ENCODE results near the gene FCER2. TPM values are rescaled to one million over a fixed set of nuclear protein-coding genes. Genes with fewer than 3 reads are reported as not detected.
"Not testable (repeated sequence)": the region's sequence is repeated elsewhere in the genome, so short reads cannot be mapped to it uniquely, and the experiment has no call there.

FCER2 gene
- total RNA-seq, 2 experiments from 2014 or later: 0.60 to 0.95 TPM

DNA sequence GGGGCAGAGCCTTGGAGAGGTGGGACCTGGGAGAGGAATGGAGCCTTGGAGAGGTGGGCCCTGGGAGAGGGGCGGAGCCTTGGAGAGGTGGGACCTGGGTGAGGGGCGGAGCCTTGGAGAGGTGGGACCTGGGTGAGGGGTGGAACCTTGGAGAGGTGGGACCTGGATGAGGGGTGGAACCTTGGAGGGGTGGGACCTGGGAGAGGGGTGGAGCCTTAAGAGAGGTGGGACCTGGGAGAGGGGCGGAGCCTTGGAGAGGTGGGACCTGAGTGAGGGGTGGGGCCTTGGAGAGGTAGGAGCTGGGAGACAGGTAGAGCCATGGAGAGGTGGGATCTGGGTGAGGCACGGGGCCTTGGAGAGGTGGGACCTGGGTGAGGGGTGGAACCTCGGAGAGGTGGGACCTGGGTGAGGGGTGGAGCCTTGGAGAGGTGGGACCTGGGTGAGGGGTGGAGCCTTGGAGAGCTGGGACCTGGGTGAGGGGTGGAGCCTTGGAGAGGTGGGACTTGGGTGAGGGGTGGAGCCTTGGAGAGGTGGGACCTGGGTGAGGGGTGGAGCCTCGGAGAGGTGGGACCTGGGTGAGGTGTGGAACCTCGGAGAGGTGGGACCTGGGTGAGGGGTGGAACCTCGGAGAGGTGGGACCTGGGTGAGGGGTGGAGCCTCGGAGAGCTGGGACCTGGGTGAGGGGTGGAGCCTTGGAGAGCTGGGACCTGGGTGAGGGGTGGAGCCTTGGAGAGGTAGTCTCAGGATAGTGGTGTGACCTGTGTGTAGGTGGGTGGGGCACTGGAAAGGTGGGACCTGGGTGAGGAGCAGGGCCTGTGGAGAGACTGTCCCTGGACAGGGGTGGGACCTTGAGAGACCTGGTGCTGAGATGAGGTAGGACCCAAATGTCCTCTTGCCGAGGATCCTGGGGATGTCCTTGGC lies 58.0 kb downstream of the FCER2 start:
- H3K9me3 Mint-ChIP-seq, CTCF ChIA-PET, H3K4me3 Mint-ChIP-seq, H3K27me3 Mint-ChIP-seq, H3K27ac Mint-ChIP-seq: not testable (repeated sequence)
- Mint-ChIP-seq H3K4me1 (peaks cover 13% of the 10 kb centered on the region), H3K36me3 (ENCODE audit: low read depth) (peaks cover 37% of the 10 kb centered on the region)
- POLR2A ChIA-PET: interaction anchor here (1.2 to 1.8 kb wide), 2 partner anchors 14 to 225 kb away, joined by 3 to 8 read pairs; partner anchors contain the start of genes PET100 and XAB2
- peak; percentile 31 for DNase-seq

DNA sequence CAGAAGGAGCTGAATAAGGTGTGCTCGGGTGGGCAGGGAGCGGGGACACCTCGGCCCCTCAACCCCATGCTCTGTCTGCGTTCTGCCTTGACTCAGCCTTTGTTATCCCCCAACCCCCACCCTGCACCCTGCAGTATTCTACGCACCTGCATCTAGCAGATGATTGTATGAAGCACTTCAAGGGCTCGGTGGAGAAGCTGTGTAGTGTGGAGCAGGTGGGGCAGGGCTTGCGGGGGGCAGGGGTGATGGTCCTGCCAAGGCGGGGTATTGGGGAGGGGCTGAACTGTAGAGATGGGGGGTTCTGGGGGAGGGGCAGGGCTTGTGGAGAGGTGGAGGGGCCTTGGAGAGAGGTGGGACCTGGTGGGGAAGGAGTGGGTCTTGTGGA lies 58.9 kb downstream of the FCER2 start:
- Mint-ChIP-seq H3K36me3 (ENCODE audit: low read depth) (peaks cover 42% of the 10 kb centered on the region), H3K4me1 (peaks cover 21% of the 10 kb centered on the region), H3K4me3 (no peak overlapping the region), H3K9me3 (peaks cover 6% of the 10 kb centered on the region), H3K27ac (no peak overlapping the region), H3K27me3 (no peaks in the 10 kb centered on the region)
- ChIA-PET CTCF (no interaction called here), POLR2A (interaction anchor here (2.7 kb wide), 1 partner anchor 13 kb away, joined by 11 read pairs; the partner anchor contains the start of genes PET100 and XAB2)
- no peak for DNase-seq

- Mint-ChIP-seq H3K9me3 (peaks cover 6% of the 10 kb centered on the region), H3K4me1 (peaks cover 27% of the 10 kb centered on the region), H3K4me3 (no peak overlapping the region), H3K36me3 (ENCODE audit: low read depth) (peaks cover 45% of the 10 kb centered on the region), H3K27ac (no peak overlapping the region), H3K27me3 (no peaks in the 10 kb centered on the region)
- no peak for DNase-seq
- POLR2A ChIA-PET: interaction anchor here (2.7 kb wide), 1 partner anchor 13 kb away, joined by 11 read pairs; the partner anchor contains the start of genes PET100 and XAB2
- CTCF ChIA-PET: no interaction called here
Measured at GRCh38 chr19:7642295-7643030, 59.5 kb downstream of the FCER2 start.

DNA sequence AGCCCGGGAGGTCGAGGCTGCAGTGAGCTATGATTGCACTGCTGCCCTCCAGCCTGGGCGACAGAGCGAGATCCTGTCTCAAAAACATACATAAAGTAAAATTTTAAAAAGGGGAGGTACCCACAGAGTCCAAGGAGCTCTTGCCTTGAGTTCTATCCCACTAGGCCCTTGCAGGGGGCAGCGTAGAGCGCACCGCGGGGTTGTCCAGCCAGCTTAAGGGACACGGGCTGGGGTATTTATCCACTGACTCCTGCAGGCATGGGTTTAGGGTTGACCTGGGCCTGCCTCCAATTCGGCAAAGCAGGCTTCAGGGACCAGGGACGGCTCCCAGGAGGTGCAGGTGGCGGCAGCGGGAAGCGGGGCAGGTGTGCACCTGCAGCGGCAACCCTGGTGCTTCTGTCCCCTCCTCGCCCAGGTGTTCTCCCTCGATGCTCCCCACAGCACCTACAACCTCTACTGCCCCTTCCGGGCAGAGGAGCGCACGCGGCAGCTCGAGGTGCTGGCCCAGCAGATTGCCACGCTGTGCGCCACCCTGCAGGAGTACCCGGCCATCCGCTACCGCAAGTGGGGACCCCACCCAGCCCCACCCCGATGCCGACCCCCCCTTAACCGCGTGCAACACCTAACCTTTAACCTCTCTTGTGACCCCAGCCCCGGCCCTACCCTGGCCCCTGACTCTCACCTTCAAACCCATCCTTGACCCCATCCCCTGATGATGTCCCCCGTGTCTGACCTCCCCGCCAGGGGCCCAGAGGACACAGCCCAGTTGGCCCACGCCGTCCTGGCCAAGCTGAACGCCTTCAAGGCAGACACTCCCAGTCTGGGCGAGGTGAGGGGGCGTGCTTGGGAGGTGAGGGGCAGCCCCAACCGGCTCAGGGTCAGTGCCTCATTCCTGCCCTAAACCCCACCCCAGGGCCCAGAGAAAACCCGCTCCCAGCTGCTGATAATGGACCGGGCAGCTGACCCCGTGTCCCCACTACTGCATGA lies 60.3 kb downstream of the FCER2 start:
- ChIA-PET CTCF (no interaction called here), POLR2A (interaction anchor here (2.7 kb wide), 1 partner anchor 12 kb away, joined by 11 read pairs; the partner anchor contains the start of genes PET100 and XAB2)
- Mint-ChIP-seq H3K9me3 (peaks cover 6% of the 10 kb centered on the region), H3K36me3 (ENCODE audit: low read depth) (peaks cover 46% of the 10 kb centered on the region), H3K27me3 (no peaks in the 10 kb centered on the region), H3K4me3 (no peak overlapping the region), H3K4me1 (peaks cover 29% of the 10 kb centered on the region), H3K27ac (no peak overlapping the region)
- DNase-seq: no peak

DNA sequence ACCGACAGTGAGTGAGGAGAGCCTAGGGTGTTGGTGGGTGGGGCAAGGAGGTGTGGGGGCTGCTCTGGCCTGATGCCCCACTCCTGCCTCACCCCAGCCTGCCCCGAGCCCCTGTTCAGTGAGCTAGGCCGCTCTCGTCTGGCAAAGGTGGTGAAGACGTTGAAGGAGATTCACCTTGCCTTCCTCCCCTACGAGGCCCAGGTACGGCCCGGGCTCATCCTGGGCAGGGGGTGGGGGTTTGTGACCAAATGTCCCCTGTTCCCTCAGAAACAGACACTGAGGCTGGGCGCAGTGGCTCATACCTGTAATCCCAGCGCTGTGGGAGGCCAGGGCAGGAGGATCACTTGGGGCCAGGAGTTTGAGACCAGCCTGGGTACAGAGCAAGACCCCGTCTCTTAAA lies 61.1 kb downstream of the FCER2 start:
- ChIA-PET CTCF (no interaction called here), POLR2A (interaction anchor here (2.7 kb wide), 1 partner anchor 11 kb away, joined by 11 read pairs; the partner anchor contains the start of genes PET100 and XAB2)
- DNase-seq: no peak
- Mint-ChIP-seq H3K27me3 (no peaks in the 10 kb centered on the region), H3K36me3 (ENCODE audit: low read depth) (peaks cover 44% of the 10 kb centered on the region), H3K27ac (no peak overlapping the region), H3K4me1 (peaks cover 37% of the 10 kb centered on the region), H3K9me3 (peaks cover 6% of the 10 kb centered on the region), H3K4me3 (no peak overlapping the region)

DNA sequence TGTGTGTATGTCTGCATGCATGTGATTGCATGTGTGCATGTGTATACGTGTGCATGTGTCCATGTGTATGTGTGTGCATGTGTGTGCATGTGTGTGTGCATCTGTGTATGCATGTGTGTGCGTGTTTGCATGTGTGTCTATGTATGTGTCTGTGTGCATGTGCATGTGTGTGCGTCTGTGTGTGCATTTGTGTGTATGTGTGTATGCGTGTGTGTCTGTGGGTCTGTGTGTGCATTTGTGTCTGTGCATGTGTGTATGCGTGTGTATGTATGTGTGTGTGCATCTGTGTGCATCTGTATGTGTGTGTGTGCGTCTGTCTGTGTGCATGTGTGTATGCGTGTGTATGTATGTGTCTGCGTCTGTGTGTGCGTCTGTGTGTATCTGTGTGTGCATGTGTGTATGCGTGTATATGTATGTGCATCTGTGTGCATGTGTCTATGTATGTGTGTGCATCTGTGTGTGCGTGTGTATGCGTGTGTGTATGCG lies 62.0 kb downstream of the FCER2 start:
- CTCF ChIA-PET: no interaction called here
- no peak for DNase-seq
- POLR2A ChIA-PET: no interaction called here
- Mint-ChIP-seq H3K27me3 (no peaks in the 10 kb centered on the region), H3K4me1 (peaks cover 37% of the 10 kb centered on the region), H3K9me3 (peaks cover 6% of the 10 kb centered on the region), H3K27ac (no peak overlapping the region), H3K36me3 (ENCODE audit: low read depth) (peaks cover 42% of the 10 kb centered on the region), H3K4me3 (peak overlapping the region; percentile 24)

DNA sequence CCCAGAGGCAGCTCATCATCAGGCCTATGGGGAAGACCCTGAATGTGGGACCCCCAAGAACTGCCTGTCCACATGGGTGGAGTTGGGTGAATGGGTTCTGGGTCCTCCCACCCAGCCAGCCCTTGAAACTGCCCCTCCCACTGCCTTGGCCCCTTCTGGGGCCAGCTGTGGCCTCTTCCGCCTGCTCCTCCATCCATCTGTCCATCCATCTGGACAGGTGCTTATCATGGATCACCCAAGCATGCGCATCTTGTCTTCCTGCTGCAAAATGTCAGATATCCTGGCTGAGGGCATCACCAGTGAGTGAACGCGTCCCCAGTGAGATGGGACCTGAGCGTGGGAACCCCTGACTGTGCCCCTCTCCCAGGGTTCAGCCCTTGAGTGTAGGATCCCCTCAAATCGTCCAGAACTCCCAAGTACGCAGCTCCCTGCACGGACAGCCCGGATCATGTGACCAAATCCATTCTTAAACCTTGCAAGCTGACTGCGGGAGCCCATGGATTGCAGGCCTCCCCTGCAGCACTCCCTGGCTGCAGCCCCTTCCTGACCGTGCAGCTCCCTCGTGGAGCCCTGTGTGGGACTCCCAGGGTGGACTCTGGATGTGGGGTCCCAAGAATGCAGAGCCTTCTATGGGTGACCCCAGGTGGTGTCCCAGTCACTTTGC lies 63.0 kb downstream of the FCER2 start:
- peaks cover 35% of the 10 kb centered on the region for H3K36me3 Mint-ChIP-seq (ENCODE audit: low read depth)
- POLR2A ChIA-PET: interaction anchor here (2.7 kb wide), 1 partner anchor 11 kb away, joined by 35 read pairs; the partner anchor contains the start of genes PET100 and XAB2
- H3K27me3 Mint-ChIP-seq: no peaks in the 10 kb centered on the region
- no peak overlapping the region for H3K27ac Mint-ChIP-seq
- H3K4me1 Mint-ChIP-seq: peaks cover 37% of the 10 kb centered on the region
- H3K9me3 Mint-ChIP-seq: peaks cover 6% of the 10 kb centered on the region
- H3K4me3 Mint-ChIP-seq: peak overlapping the region; percentile 44
- no peak for DNase-seq
- CTCF ChIA-PET: interaction anchor here (1.8 kb wide), 1 partner anchor 71 kb away, joined by 12 read pairs; no protein-coding TSS in a partner anchor

Other genes with a start within 250 kb of the FCER2 start
- gene PEX11G, start 213.1 kb downstream of the FCER2 start, total RNA-seq: 1 to 10 TPM in 1 of 2 experiments, under 1 TPM in 1; 0.68 to 1.7 TPM
- 1 to 10 TPM; 5.5 to 7.5 TPM for gene ZNF358, start 186.0 kb downstream of the FCER2 start, total RNA-seq
- 10 to 100 TPM; 15.2 to 15.3 TPM for gene MCOLN1, start 179.5 kb downstream of the FCER2 start, total RNA-seq
- 100 to 1,000 TPM; 130 to 152 TPM for gene PNPLA6, start 166.4 kb downstream of the FCER2 start, total RNA-seq
- under 1 TPM; 0.13 to 0.33 TPM for gene CAMSAP3, start 106.3 kb downstream of the FCER2 start, total RNA-seq
- 10 to 100 TPM; 48.5 TPM for gene XAB2, start 72.6 kb downstream of the FCER2 start, total RNA-seq
- gene PET100, start 72.3 kb downstream of the FCER2 start, total RNA-seq: 100 to 1,000 TPM; 123 to 136 TPM
- 1 to 10 TPM; 1.9 to 2.1 TPM for gene PCP2, start 68.4 kb downstream of the FCER2 start, total RNA-seq
- 100 to 1,000 TPM; 169 to 171 TPM for gene STXBP2, start 65.0 kb downstream of the FCER2 start, total RNA-seq
- not detected for gene RETN, start 33.1 kb downstream of the FCER2 start, total RNA-seq
- gene MCEMP1, start 25.0 kb downstream of the FCER2 start, total RNA-seq: not detected
- gene TRAPPC5, start 21.3 kb downstream of the FCER2 start, total RNA-seq: 10 to 100 TPM; 92.5 to 94.7 TPM
- gene CLEC4G, start 30.0 kb upstream of the FCER2 start, total RNA-seq: not detected
- not detected for gene CD209, start 45.4 kb upstream of the FCER2 start, total RNA-seq
- not detected for gene CLEC4M, start 61.1 kb upstream of the FCER2 start, total RNA-seq
- 1 to 10 TPM; 7.0 to 7.7 TPM for gene EVI5L, start 128.1 kb upstream of the FCER2 start, total RNA-seq
- gene PRR36, start 172.3 kb upstream of the FCER2 start, total RNA-seq: under 1 TPM; 0.05 to 0.13 TPM
- gene LRRC8E, start 186.4 kb upstream of the FCER2 start, total RNA-seq: not detected
- gene MAP2K7, start 201.7 kb upstream of the FCER2 start, total RNA-seq: 10 to 100 TPM; 42.6 to 42.9 TPM
- 1 to 10 TPM; 4.2 to 4.6 TPM for gene TGFBR3L, start 212.7 kb upstream of the FCER2 start, total RNA-seq
- 10 to 100 TPM; 20.4 to 24.1 TPM for gene SNAPC2, start 218.2 kb upstream of the FCER2 start, total RNA-seq
- gene CTXN1, start 224.0 kb upstream of the FCER2 start, total RNA-seq: not detected
- 10 to 100 TPM; 48.4 to 50.9 TPM for gene TIMM44, start 241.5 kb upstream of the FCER2 start, total RNA-seq

Measured in activated CD4-positive, alpha-beta memory T cell treated with anti-CD3 and anti-CD28 coated beads, Interleukin-2, amount 10 ng/mL, durations not matched to agents 7 days and 5 days (primary cell).